Stomach (tissue), 9 donors: Measurements from ENCODE around the gene STXBP6. TPM values are rescaled to one million over a fixed set of nuclear protein-coding genes. Genes with fewer than 3 reads are reported as not detected.

Source experiments
- DNase-seq, 2 donors: peaks; one replicate each; pipeline versions ENCODE4 v3.0.0 to v3.0.0-alpha.2; 2013 to 2019
- H3K27ac ChIP-seq, 5 donors: fragments of 200-600 bp in 4 of 5; sonication (generic) in 4 of 5; one replicate each; pipeline ENCODE4 v1.5.1; 2013 to 2019; ENCODE audit warnings: mild to moderate bottlenecking in 1 of 5, moderate library complexity in 1 of 5
- H3K27me3 ChIP-seq, 3 donors: fragments of 200-600 bp; sonication (generic); one replicate each; pipeline ENCODE4 v1.5.1; 2017 to 2019; ENCODE audit warnings: mixed run types in 1 of 3
- H3K36me3 ChIP-seq, 4 donors: fragments of 200-600 bp; sonication (generic); 1 replicate in 3 of 4; 2 replicates in 1 of 4; pipeline ENCODE4 v1.5.1; 2016 to 2019
- H3K4me1 ChIP-seq, 4 donors: fragments of 200-600 bp; sonication (generic); one replicate each; pipeline ENCODE4 v1.5.1; 2016 to 2019
- H3K4me3 ChIP-seq, 4 donors: fragments of 200-600 bp; sonication (generic) in 3 of 4; one replicate each; pipeline ENCODE4 v1.5.1; 2016 to 2019; ENCODE audit warnings: mild to moderate bottlenecking in 1 of 4
- H3K9me3 ChIP-seq, 4 donors: fragments of 200-600 bp; sonication (generic); one replicate each; pipeline ENCODE4 v1.5.1; 2016 to 2019
- CTCF ChIP-seq, 7 experiments: fragments of 450-650 bp in 4 of 7; fragments of 200-600 bp in 3 of 7; sonication (generic) in 3 of 7; IDR thresholded peaks; one replicate each; pipeline ENCODE4 v1.5.1; 2016 to 2019; ENCODE audit warnings: antibody characterized with exemption in 7 of 7, control low read depth in 2 of 7, mild to moderate bottlenecking in 1 of 7
- EP300 ChIP-seq: sonication (generic); formaldehyde crosslinking; IDR thresholded peaks from one replicate; pipeline ENCODE4 v1.6.1; 2017; ENCODE audit warnings: antibody characterized with exemption
- POLR2A ChIP-seq, 4 donors: fragments of 450-650 bp; IDR thresholded peaks; one replicate each; pipeline ENCODE4 v1.6.1; 2016; ENCODE audit warnings: antibody characterized with exemption in 4 of 4, control low read depth in 2 of 4, mild to moderate bottlenecking in 1 of 4, moderate library complexity in 1 of 4
- POLR2AphosphoS5 ChIP-seq, 3 donors: sonication (generic); formaldehyde crosslinking; IDR thresholded peaks; one replicate each; pipeline ENCODE4 v1.6.1; 2016; ENCODE audit warnings: antibody characterized with exemption in 3 of 3
- WGBS, 5 donors: extraction: QIAGEN DNeasy Blood & Tissue Kit in 3 of 5; methylation state at CpG; one replicate each; pipeline versions ENCODE4 v1.1.5 to v1.1.7; 2013 to 2018; 5-methylcytosine and 5-hydroxymethylcytosine counted together
- intact Hi-C: fragments of 100-400 bp; cut with DNase I; formaldehyde crosslinking; loops from one replicate; pipeline ENCODE4 v1.15.1; 2023; ENCODE audit warnings: low total_unique reads
- polyA plus RNA-seq, 3 donors: library from polyadenylated mRNA; stranded (reverse); fragments of 200-250 nt; gene quantifications; one replicate each; pipeline ENCODE4 v1.2.3, GENCODE V29; 2013
- total RNA-seq, 5 donors: library from RNA; depleted of rRNA; stranded (reverse); fragments of >200 nt; gene quantifications; one replicate each; pipeline versions ENCODE4 v1.1.0 to v1.2.3, GENCODE V29; 2014 to 2016
- donor health status: healthy with polysubstance abuse.
- donor health status: Bipolar disorder and iron deficiency.
- donor health status: healthy.

Gene STXBP6
- total and polyA plus RNA-seq, 8 donors, result 7.4 to 37.1 (median 15.2) TPM

DNA sequence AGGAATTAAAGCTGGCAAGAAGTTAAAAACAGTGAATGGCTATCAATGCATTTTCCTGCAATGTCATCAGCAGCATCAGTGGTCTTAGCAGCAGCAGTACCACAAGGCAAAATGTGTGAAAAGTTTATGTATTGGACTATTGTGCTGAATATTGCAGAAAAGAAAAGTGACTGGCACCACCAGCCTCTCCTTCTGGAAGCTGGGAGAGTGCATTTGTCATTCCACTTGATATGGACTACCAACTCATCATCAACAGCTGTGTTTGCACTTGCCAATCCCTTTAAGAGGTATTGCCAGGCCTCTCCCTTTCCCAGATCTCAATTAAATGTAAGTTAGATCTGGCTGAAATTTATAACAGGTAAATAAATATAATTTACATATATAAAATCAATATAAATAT is 265.0 kb downstream of the STXBP6 start:
- no peak overlapping the region for H3K27ac ChIP-seq
- H3K4me1 ChIP-seq, result peaks cover 0 to 12% (median 7%) of the 10 kb centered on the region in 4 donors
- H3K36me3 ChIP-seq, result no peaks in the 10 kb centered on the region
- no peaks in the 10 kb centered on the region for H3K9me3 ChIP-seq
- TF ChIP-seq CTCF (IDR thresholded peaks at IDR 0.05) (no peak), EP300 (no peak), POLR2A (IDR thresholded peaks at IDR 0.05) (no peak), POLR2AphosphoS5 (IDR thresholded peaks at IDR 0.05) (no peak)
- H3K4me3 ChIP-seq, result no peak overlapping the region
- no peak for DNase-seq
- intact Hi-C loops, result no loop called here
- no peaks in the 10 kb centered on the region for H3K27me3 ChIP-seq

GRCh38 chr14:24783791-24784190 is 266.2 kb downstream of the STXBP6 start:
- Histone ChIP-seq H3K9me3 (no peaks in the 10 kb centered on the region), H3K4me3 (no peak overlapping the region), H3K4me1 (no peaks in the 10 kb centered on the region), H3K27me3 (no peaks in the 10 kb centered on the region), H3K27ac (no peak overlapping the region), H3K36me3 (no peaks in the 10 kb centered on the region)
- no peak for DNase-seq
- intact Hi-C loops, result no loop called here
- TF ChIP-seq POLR2AphosphoS5 (IDR thresholded peaks at IDR 0.05) (no peak), EP300 (no peak), POLR2A (IDR thresholded peaks at IDR 0.05) (no peak), CTCF (IDR thresholded peaks at IDR 0.05) (no peak)
- WGBS, 5 donors, result 42 to 70% (median 59%) methylated on average over 1 of the region's 1 CpG

DNA sequence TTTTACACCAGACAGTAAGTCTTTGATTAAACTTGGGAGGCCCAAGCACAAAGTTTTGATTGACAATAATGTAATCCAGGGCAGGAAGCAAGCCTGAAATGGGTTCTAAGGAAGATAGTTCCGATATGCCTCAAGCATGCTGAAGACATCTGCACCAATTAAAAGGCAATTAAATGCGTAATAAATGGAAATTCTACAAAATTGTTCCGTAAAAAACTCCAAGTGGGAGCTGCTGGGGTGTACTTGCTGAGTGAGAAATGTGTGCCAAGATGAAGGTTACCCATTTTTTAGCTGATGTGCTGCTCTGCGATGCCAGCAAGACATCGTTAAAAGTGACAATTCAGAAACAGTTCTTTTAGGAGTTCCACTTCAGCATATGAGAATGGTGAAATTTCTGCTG is 269.7 kb downstream of the STXBP6 start:
- intact Hi-C loops, result no loop called here

GRCh38 chr14:24777678-24778077 is 272.3 kb downstream of the STXBP6 start:
- intact Hi-C loops, result no loop called here
- Histone ChIP-seq H3K27me3 (no peaks in the 10 kb centered on the region), H3K36me3 (no peaks in the 10 kb centered on the region), H3K4me3 (no peak overlapping the region), H3K4me1 (no peaks in the 10 kb centered on the region), H3K27ac (no peak overlapping the region), H3K9me3 (no peaks in the 10 kb centered on the region)
- no peak for DNase-seq
- 88 to 95% (median 92%) methylated on average over 2 of the region's 2 CpGs for WGBS, 5 donors
- TF ChIP-seq EP300 (no peak), CTCF (IDR thresholded peaks at IDR 0.05) (no peak), POLR2A (IDR thresholded peaks at IDR 0.05) (no peak), POLR2AphosphoS5 (IDR thresholded peaks at IDR 0.05) (no peak)

More for the DNA sequence above, 269.7 kb downstream of the STXBP6 start:
- H3K9me3 ChIP-seq, result no peaks in the 10 kb centered on the region
- WGBS, 5 donors, result 80 to 89% (median 84%) methylated on average over 5 of the region's 5 CpGs
- H3K27ac ChIP-seq, result no peak overlapping the region
- no peaks in the 10 kb centered on the region for H3K4me1 ChIP-seq
- DNase-seq, result no peak
- no peak for TF ChIP-seq EP300
- no peak for TF ChIP-seq POLR2A (IDR thresholded peaks at IDR 0.05)
- no peak for TF ChIP-seq POLR2AphosphoS5 (IDR thresholded peaks at IDR 0.05)
- TF ChIP-seq CTCF (IDR thresholded peaks at IDR 0.05), result no peak
- H3K27me3 ChIP-seq, result no peaks in the 10 kb centered on the region
- H3K36me3 ChIP-seq, result no peaks in the 10 kb centered on the region
- no peak overlapping the region for H3K4me3 ChIP-seq
